GM12801 (cell line): Measurements from ENCODE around the gene COL27A1.

Source experiments
- TF ChIP-seq, protein P1 (sequence below): IDR thresholded peaks from one replicate; pipeline ENCODE4 v1.5.1; 2011; ENCODE audit warnings: control low read depth; ENCODE audit not compliant: insufficient read length; ENCODE audit errors: extremely low read depth

Gene COL27A1

DNA sequence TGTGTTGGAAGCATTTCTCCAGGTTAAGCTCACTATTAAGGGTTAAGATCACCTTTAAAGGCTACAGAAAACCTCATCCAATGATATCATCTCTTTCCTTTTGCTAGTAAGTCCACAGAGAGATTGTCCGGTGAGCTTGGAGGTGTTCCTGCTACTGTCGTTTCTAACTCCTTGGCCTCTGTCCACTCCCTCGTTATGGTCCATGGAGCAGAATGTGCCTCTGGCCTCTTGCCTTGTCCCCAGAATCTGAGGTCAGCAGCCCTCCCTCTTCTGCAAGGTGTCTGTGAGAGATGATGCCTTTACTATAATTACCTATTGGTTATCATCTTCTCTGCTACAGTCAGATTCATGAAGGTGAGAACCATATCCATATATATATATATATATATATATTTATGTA lies 189.4 kb downstream of the COL27A1 start:
- TF ChIP-seq, protein P1, sequence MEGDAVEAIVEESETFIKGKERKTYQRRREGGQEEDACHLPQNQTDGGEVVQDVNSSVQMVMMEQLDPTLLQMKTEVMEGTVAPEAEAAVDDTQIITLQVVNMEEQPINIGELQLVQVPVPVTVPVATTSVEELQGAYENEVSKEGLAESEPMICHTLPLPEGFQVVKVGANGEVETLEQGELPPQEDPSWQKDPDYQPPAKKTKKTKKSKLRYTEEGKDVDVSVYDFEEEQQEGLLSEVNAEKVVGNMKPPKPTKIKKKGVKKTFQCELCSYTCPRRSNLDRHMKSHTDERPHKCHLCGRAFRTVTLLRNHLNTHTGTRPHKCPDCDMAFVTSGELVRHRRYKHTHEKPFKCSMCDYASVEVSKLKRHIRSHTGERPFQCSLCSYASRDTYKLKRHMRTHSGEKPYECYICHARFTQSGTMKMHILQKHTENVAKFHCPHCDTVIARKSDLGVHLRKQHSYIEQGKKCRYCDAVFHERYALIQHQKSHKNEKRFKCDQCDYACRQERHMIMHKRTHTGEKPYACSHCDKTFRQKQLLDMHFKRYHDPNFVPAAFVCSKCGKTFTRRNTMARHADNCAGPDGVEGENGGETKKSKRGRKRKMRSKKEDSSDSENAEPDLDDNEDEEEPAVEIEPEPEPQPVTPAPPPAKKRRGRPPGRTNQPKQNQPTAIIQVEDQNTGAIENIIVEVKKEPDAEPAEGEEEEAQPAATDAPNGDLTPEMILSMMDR: no peak

DNA sequence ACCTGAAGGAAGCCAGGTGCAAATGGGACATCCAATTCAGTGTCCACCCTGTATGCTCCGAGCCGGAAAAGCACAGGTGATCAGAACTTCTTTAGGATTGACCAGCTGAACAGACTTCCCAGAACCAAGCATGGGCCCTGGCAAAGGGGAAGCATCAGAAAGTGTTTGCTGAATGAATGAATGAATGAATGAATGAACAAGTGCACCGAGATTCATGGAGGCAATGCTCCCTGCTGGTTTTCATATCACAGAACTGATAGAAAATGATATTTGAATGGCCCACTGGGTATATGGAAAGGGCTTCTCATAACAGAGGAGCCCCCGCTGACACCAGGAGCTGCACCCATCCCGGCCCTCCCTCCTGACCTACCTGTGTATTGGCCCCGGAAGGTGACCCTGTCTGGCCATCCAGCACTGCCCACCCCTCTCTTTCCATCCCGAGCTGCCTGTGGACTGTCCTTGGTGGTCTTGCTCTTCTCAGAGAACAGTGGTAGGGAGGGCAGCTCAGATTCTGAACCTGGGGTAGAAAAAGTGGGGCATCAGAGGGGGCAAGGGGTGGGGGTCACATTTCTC lies 190.2 kb downstream of the COL27A1 start:
- TF ChIP-seq, protein P1: no peak

DNA sequence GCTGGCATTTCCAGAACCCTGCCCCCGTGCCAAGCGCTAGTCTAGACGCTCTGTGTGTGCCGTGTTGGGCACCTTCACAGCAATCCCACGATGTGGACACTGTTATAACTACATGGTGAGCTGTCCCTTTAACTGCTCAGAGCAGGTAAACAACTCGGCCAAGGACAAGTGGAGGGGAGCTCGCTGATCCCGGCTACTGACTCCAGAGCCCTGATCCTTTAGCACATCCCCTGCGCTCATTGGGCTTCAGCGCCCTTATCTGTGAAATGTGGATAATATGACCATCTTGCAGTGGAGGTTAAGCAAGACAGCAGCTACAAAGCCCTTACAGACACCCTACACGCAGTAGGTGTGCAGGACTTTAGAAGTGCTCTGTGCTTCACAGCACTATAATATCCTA lies 190.8 kb downstream of the COL27A1 start:
- TF ChIP-seq, protein P1: no peak

DNA sequence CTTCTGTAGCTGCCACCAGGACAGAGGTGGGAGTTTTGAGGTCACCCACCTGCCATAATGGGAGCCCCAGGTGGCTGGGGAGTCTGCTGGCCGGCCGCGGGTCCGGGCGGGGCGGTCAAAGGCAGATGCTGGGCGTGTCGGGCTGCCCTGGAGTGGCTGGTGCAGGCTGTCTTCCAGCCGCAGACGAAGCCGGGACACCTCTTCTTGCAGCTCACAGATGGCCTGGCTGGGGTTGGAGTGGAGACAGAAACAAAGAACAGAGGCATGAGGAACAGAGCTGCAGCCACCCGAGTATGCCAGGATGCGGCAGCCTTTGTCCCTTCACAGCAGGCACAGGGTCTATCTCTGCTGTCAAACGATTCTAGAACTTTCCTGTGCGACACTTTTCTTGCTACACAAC lies 192.3 kb downstream of the COL27A1 start:
- TF ChIP-seq, protein P1: no peak

DNA sequence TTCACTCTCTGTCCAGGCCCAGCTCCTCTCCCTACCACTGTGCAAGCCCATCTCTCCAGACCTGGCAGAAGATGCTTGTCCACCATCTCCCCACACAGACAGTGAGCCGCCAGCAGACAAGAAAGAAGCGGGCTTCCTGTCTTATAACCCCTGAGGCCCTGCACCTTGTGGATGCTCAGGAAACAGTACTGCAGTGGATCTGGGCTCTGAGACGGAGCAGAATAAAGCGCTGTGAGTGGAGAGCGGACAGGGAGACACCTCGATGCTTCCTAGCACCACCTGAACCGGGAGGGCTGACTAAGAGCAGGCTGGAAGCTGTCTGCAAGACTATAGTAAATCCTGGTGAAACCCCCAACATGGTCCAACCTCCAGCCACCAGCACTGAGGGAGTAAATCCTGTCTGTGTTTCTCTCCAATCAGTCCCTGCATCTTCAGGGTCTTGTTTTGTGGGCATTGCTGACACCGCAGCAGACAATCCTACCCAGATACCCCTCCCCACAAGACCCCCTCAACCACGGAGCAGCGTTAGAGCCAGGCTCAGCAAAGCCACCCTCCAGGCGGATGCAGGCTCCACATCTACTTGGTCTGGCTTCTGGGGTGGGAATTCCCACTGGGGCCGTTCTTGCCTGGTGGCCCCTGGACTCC lies 193.0 kb downstream of the COL27A1 start:
- TF ChIP-seq, protein P1: no peak

DNA sequence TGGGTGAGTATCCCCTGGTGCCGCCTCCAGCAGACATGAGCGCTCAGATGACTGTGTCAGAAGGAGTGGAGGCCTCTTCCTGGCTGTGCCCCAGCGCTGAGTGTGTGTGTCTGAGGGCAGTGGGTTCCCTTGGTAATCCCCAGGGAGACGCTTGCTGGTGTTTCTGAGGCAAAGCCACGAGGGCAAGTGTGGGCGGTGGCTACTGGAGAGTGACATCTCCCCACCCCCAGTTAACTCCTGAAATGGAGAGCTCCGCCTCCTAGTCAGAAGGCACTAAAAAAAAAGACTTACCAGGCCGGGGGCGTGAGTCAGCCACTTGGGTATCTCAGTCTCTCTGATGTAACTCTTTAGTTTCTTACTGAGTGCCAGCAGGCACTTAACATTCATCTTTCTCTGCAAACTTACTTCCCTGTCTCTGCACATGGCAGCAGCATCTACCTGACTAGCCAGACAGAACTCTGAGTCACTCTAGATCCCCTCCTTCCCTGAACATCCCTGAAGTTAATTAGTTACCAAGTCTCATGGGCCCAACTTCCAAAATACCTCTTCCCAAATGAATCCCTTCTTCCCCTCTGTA lies 193.7 kb downstream of the COL27A1 start:
- TF ChIP-seq, protein P1: no peak

DNA sequence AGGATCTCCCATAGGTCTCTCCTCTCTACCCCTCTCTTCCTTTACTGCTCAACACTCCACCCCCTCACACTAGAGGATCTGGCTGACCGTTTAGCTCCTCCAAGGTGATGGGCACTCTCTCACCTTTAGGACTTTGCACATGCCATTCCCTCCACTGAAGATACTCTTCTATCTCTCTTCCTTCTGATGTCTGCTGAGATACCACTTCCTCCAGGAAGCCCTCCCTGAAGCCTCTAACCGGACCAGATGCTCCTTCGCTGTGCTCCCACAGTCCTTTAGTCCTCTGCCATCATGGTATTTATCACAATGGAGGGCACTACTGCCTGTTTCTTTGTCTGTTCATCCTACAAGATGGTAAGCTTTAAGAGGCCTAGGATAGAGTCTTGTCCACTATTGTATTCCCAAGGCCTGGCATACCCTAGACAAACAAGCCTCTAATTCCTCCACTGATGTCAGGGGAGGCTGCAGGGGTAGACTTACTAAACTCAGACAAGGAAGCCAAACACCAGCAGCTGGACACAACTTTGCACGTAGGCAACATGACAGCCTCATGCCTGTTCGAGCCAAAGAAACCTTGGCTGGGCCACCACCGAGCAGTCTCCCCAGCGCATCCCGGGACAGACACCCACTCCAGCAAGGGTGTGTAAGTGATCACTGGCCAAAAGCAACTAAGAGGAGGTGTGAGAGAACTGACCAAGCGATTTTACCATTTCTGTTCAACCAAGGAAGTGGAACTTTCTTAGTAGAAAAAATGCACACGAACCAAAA lies 194.6 kb downstream of the COL27A1 start:
- TF ChIP-seq, protein P1: no peak
